BLaER1 (cell line): Measurements from ENCODE around the gene KCNE4.

Experiments used
- H3K27ac ChIP-seq: shearing (Covaris generic); formaldehyde crosslinking; 2 replicates; pipeline ENCODE4 v1.8.1; 2022
- H3K27me3 ChIP-seq: shearing (Covaris generic); formaldehyde crosslinking; 2 replicates; pipeline ENCODE4 v1.8.1; 2022
- H3K36me3 ChIP-seq: shearing (Covaris generic); formaldehyde crosslinking; 2 replicates; pipeline ENCODE4 v1.8.1; 2022
- H3K4me1 ChIP-seq: shearing (Covaris generic); formaldehyde crosslinking; 2 replicates; pipeline ENCODE4 v1.8.1; 2022
- H3K4me2 ChIP-seq: shearing (Covaris generic); formaldehyde crosslinking; 2 replicates; pipeline ENCODE4 v1.8.1; 2022
- H3K4me3 ChIP-seq: shearing (Covaris generic); formaldehyde crosslinking; 2 replicates; pipeline ENCODE4 v1.8.1; 2022
- H3K9ac ChIP-seq: shearing (Covaris generic); formaldehyde crosslinking; 2 replicates; pipeline ENCODE4 v1.8.1; 2022
- H3K9me3 ChIP-seq: shearing (Covaris generic); formaldehyde crosslinking; 2 replicates; pipeline ENCODE4 v1.8.1; 2022
- H4K20me1 ChIP-seq: shearing (Covaris generic); formaldehyde crosslinking; 2 replicates; pipeline ENCODE4 v1.8.1; 2022
- Cebpa-rat ChIP-seq: shearing (Covaris generic); IDR thresholded peaks from 2 replicates; pipeline ENCODE4 v1.8.1; 2022

The KCNE4 gene, protein sequence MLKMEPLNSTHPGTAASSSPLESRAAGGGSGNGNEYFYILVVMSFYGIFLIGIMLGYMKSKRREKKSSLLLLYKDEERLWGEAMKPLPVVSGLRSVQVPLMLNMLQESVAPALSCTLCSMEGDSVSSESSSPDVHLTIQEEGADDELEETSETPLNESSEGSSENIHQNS

DNA sequence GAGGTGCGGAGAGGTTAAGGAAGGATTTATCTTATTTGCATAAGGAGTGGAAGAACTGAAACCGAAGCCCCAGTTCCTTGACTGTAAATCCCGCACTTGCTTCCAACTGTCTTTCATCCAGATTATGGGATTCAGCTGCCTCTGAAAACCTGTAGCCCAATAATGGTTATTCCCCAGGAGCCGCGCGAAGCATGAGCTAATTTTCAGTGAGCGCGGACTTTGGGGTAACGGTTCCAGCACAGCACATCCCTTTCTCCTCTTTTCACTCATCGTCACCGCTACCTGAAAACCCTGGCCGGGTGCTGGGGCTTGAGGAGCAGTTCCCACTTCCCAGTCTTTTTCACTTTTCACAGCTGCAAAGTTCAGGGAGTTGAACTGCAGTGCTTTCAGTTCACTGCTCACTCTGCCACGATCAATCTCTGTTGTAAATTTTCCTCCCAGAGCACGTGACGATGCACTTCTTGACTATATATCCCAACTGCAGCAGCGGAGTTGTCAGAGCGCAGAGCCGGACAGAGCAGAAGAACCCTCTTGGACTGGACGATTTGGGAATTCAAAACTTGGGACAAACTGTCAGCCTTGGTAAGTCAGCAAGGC, at the start of gene KCNE4:
TSS of gene KCNE4 (plus strand) at position 498 of the 597 bp plus-strand sequence. CDS start 641 bp downstream, outside the sequence.
- Histone ChIP-seq H3K4me3 (no peak within 1 kb of the TSS), H3K9ac (no peak within 1 kb of the TSS), H4K20me1 (no peaks in the 10 kb centered on the region), H3K4me2 (no peak within 1 kb of the TSS), H3K27ac (no peak within 1 kb of the TSS), H3K27me3 (no peaks in the 10 kb centered on the region), H3K9me3 (no peaks in the 10 kb centered on the region), H3K36me3 (no peaks in the 10 kb centered on the region), H3K4me1 (no peaks in the 10 kb centered on the region)
- no peak for TF ChIP-seq Cebpa-rat

DNA sequence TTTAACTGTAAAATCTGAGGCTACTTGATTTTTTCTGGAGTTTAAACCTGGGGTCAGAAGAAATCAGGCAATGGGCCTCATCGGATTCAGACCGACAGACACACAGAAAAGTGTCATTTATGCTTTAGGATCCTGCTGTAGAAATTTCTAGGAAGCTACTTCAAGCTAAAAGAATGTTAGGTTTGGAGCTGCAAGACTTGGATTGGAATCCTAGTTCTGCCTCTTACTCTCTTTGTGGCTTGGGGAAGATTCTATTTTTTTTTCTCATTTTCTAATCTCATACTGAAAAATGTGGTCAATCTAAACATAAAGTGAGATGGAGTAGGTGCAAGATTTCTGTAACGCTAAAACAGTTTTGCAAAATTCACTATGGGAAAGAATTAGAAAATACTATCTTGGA, 48.8 kb upstream of the KCNE4 start:
- no peaks in the 10 kb centered on the region for H3K27me3 ChIP-seq
- H3K9ac ChIP-seq = no peak overlapping the region
- no peak overlapping the region for H3K4me2 ChIP-seq
- no peaks in the 10 kb centered on the region for H3K36me3 ChIP-seq
- H3K4me1 ChIP-seq = no peaks in the 10 kb centered on the region
- no peak overlapping the region for H3K4me3 ChIP-seq
- no peak overlapping the region for H3K27ac ChIP-seq
- H4K20me1 ChIP-seq = no peaks in the 10 kb centered on the region
- H3K9me3 ChIP-seq = no peaks in the 10 kb centered on the region
- no peak for TF ChIP-seq Cebpa-rat

- Histone ChIP-seq H3K4me1 (no peaks in the 10 kb centered on the region), H3K27me3 (no peaks in the 10 kb centered on the region), H3K27ac (no peak overlapping the region), H3K4me2 (no peak overlapping the region), H4K20me1 (no peaks in the 10 kb centered on the region), H3K36me3 (no peaks in the 10 kb centered on the region), H3K4me3 (no peak overlapping the region), H3K9me3 (no peaks in the 10 kb centered on the region), H3K9ac (no peak overlapping the region)
- TF ChIP-seq Cebpa-rat = no peak
Measured at GRCh38 chr2:223005496-223005895, 46.5 kb upstream of the KCNE4 start.

GRCh38 chr2:223007531-223007930, 44.5 kb upstream of the KCNE4 start:
- no peak for TF ChIP-seq Cebpa-rat
- Histone ChIP-seq H3K4me2 (no peak overlapping the region), H3K36me3 (no peaks in the 10 kb centered on the region), H3K27me3 (no peaks in the 10 kb centered on the region), H3K27ac (no peak overlapping the region), H3K4me1 (no peaks in the 10 kb centered on the region), H3K9ac (no peak overlapping the region), H4K20me1 (no peaks in the 10 kb centered on the region), H3K4me3 (no peak overlapping the region), H3K9me3 (no peaks in the 10 kb centered on the region)

- H3K27ac ChIP-seq = no peak overlapping the region
- H3K9me3 ChIP-seq = no peaks in the 10 kb centered on the region
- H4K20me1 ChIP-seq = no peaks in the 10 kb centered on the region
- no peak overlapping the region for H3K4me3 ChIP-seq
- H3K9ac ChIP-seq = no peak overlapping the region
- no peaks in the 10 kb centered on the region for H3K4me1 ChIP-seq
- H3K36me3 ChIP-seq = no peaks in the 10 kb centered on the region
- H3K27me3 ChIP-seq = no peaks in the 10 kb centered on the region
- H3K4me2 ChIP-seq = no peak overlapping the region
- TF ChIP-seq Cebpa-rat = no peak
Measured at GRCh38 chr2:223008162-223008561, 43.8 kb upstream of the KCNE4 start.

DNA sequence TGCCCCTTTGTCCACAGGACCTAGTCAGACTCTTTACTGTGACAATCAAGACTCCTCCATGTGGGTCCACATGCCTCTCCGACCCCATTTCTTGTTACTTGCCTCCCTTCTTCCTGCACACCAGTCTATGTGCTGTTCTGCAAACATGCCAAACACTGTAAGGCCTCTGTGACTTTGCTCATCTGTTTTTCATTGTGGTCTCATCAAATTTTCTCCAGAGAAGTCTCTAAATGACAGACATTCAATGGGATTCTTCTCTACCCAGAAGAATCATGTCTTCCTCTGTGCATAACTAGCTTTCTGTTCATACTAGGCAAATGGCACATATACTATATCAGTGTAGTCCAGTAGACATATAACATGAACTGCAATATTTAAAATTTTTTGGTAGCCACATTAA, 43.0 kb upstream of the KCNE4 start:
- Histone ChIP-seq H3K4me1 (no peaks in the 10 kb centered on the region), H4K20me1 (no peaks in the 10 kb centered on the region), H3K36me3 (no peaks in the 10 kb centered on the region), H3K9ac (no peak overlapping the region), H3K4me2 (no peak overlapping the region), H3K9me3 (no peaks in the 10 kb centered on the region), H3K4me3 (no peak overlapping the region), H3K27me3 (no peaks in the 10 kb centered on the region), H3K27ac (no peak overlapping the region)
- TF ChIP-seq Cebpa-rat = no peak

- no peak overlapping the region for H3K4me2 ChIP-seq
Measured at GRCh38 chr2:223010641-223011040, 41.3 kb upstream of the KCNE4 start.

DNA sequence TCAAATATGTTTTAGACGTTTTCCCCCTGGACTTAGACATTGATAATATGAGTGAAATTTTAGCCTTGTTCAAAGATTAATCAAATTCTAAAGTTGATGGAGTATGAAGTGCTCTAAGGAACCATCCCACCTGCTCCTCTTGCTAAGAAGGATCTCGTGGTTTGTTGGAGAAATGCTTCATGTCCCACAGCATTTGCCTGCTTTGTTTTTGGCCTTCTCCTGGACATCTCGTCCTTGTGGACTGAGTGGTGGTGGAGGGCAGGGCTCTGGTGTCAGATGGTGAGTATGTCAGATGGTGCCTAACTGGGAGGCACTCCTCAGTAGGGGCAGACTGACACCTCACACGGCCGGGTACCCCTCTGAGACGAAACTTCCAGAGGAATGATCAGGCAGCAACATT, 39.7 kb upstream of the KCNE4 start:
- Histone ChIP-seq H3K4me2 (no peak overlapping the region), H3K4me3 (no peak overlapping the region), H3K9me3 (no peaks in the 10 kb centered on the region), H3K27ac (no peak overlapping the region), H3K4me1 (no peaks in the 10 kb centered on the region), H3K27me3 (no peaks in the 10 kb centered on the region), H3K9ac (no peak overlapping the region), H4K20me1 (no peaks in the 10 kb centered on the region), H3K36me3 (no peaks in the 10 kb centered on the region)
- no peak for TF ChIP-seq Cebpa-rat

More at GRCh38 chr2:223010641-223011040, 41.3 kb upstream of the KCNE4 start:
- H3K27ac ChIP-seq = no peak overlapping the region
- no peaks in the 10 kb centered on the region for H3K9me3 ChIP-seq
- no peak for TF ChIP-seq Cebpa-rat
- H3K4me3 ChIP-seq = no peak overlapping the region
- H3K36me3 ChIP-seq = no peaks in the 10 kb centered on the region
- H4K20me1 ChIP-seq = no peaks in the 10 kb centered on the region
- no peaks in the 10 kb centered on the region for H3K27me3 ChIP-seq
- no peaks in the 10 kb centered on the region for H3K4me1 ChIP-seq
- H3K9ac ChIP-seq = no peak overlapping the region

DNA sequence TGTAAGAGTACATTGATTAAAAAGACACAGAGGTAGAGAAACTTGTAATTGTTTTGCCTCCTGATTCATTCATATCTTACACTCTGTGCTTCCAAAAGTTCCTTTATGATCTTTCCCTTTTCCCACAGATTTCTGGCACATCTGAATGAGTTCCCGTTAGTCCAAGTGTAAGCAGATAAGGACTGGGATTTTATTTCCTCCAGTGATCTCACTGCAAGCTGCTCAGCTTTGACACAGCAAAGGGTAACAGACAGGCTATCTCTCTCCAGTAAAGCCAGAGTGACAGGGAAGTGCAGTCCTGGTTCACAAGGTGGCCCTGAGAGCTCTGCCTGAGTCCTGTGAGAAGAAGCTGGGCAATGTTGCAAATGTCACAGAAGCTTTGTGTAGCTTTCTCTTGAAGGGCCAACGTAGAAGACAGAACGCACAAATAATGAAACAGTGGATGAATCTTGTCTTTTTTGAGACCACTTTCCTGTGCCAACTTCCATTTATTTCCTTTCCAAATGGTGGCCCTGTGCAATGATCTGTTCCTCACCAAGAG, 32.5 kb upstream of the KCNE4 start:
- H3K36me3 ChIP-seq = no peaks in the 10 kb centered on the region
- no peaks in the 10 kb centered on the region for H3K4me1 ChIP-seq
- H3K9ac ChIP-seq = no peak overlapping the region
- no peak overlapping the region for H3K4me2 ChIP-seq
- H3K27me3 ChIP-seq = no peaks in the 10 kb centered on the region
- H4K20me1 ChIP-seq = no peaks in the 10 kb centered on the region
- H3K4me3 ChIP-seq = no peak overlapping the region
- no peak for TF ChIP-seq Cebpa-rat
- H3K9me3 ChIP-seq = peaks cover 4% of the 10 kb centered on the region; the same call in 1 of the 2 replicates
- H3K27ac ChIP-seq = no peak overlapping the region

GRCh38 chr2:223019987-223020717, 31.8 kb upstream of the KCNE4 start:
- no peak overlapping the region for H3K4me3 ChIP-seq
- H3K27me3 ChIP-seq = no peaks in the 10 kb centered on the region
- H3K9ac ChIP-seq = no peak overlapping the region
- no peaks in the 10 kb centered on the region for H3K36me3 ChIP-seq
- H3K9me3 ChIP-seq = peaks cover 4% of the 10 kb centered on the region; the same call in 1 of the 2 replicates
- no peak overlapping the region for H3K27ac ChIP-seq
- no peaks in the 10 kb centered on the region for H3K4me1 ChIP-seq
- no peak for TF ChIP-seq Cebpa-rat
- H4K20me1 ChIP-seq = no peaks in the 10 kb centered on the region
- H3K4me2 ChIP-seq = no peak overlapping the region
